ENCODE data around the gene TTBK2.

TTBK2 gene

DNA sequence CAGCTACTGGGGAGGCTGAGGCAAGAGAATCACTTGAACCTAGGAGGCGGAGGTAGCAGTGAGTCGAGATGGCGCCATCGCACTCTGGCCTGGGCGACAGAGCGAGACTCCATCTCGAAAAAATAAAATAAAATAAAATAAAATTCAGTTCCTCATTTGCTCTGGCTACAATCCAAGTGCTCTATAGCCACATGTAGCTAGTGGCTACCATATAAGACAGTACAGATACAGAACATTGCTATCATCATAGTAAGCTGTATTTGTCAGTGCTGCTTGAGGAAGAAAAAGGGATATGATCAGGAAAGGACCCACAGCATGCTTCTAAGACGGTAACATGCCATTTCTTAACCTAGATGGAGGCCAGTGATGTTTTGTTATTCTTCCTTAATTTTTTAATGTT, 95.0 kb downstream of the TTBK2 start:
- no peak overlapping the region for H3K4me3 ChIP-seq (ENCODE audit: low read length)
- no peak for TF ChIP-seq ZNF274 (IDR thresholded peaks at IDR 0.05; ENCODE audit: low read depth, low read length)

DNA sequence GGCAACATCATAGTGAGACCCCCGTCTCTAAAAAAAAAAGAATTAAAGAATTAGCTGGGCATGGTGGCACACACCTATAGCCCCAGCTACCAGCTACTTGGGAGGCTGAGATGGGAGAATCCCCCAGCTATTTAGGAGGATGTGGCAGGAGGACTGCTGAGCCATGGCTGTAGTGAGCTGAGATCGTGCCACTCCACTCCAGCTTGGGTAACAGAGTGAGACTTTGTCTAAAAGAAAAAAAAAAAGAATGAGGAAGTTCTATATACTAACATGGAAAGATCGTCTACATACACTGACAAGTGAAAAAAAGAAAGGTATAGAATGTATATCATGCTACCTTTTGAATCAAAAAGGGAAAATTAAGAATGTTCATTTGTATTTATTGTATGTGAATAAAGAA, 99.8 kb downstream of the TTBK2 start:
- TF ChIP-seq ZNF274 (IDR thresholded peaks at IDR 0.05; ENCODE audit: low read depth, low read length) = no peak
- H3K4me3 ChIP-seq (ENCODE audit: low read length) = no peak overlapping the region

DNA sequence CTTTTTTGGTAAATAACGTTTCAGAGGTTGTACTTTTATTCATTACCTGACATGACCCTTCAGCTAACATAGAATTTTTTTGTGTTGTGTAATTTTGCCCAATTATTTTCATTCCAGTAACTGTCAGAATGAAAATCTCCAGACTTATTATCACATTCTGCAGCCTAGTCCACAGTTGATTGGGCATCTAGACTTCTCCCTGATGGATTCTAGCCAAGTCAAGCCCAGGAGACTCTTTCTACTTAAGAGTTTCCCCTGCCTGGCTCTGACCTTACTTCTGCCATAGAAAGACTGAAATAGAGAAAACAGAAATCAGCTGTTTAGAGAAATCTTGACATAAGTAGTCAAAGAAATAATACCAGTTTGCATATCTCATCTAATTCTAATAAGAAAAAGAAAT, 100.8 kb downstream of the TTBK2 start:
- no peak overlapping the region for H3K4me3 ChIP-seq (ENCODE audit: low read length)
- TF ChIP-seq ZNF274 (IDR thresholded peaks at IDR 0.05; ENCODE audit: low read depth, low read length) = no peak

DNA sequence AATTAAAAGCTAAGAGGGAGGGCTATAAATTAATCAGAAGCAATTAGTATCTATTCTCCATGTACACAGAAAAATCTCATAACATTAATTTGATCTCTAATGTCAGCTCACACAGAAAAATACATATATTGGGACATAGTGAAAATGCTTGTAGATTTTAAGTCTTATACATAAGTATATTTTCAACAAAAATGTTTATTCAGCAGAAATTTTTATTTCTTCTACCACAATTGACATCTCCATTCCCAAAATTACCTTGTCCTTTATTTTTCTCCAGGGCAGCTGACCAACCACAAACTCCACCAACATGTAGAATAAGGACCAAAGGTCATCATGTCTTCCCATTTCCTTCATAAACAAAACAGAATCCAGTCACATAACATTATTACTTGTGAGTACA, 109.1 kb downstream of the TTBK2 start:
- no peak overlapping the region for H3K4me3 ChIP-seq (ENCODE audit: low read length)
- TF ChIP-seq ZNF274 (IDR thresholded peaks at IDR 0.05; ENCODE audit: low read depth, low read length) = no peak

DNA sequence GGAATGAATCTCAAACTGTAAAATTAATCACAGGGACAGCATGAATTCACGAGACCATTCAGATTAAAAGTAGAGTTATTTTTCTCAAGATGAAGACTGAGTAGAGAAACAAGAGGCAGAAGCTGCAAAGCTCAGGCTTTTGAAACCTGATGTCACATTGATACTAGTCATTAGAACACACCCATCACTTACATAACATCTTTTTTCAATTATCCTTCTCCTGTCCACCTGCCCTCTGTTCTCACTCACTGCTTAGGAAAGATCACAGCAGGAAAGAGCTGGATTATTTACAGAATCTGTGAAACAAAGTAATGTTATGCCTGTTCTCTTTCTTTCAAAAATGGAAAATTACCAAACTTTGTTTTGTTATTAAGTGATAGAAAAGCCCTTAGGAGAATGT, 111.7 kb downstream of the TTBK2 start:
- no peak overlapping the region for H3K4me3 ChIP-seq (ENCODE audit: low read length)
- no peak for TF ChIP-seq ZNF274 (IDR thresholded peaks at IDR 0.05; ENCODE audit: low read depth, low read length)

DNA sequence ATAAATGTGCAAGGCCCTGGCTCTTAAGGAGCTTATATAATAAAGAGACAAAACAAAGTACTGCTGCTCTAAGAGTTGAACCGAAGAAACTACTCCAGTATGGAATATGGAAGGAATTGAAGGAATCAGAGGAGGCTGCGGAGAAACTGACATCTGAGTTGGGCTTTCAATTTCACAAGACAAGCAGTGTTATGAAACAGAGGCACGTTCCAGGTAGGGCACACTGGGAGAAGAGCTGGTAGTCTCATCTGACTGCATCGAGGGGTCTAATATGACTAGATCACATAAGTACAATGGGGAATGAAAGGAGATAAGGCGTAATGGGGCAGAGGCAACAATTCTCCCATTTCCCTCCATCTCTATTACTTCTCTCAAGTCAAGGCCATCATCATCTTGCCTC, 115.3 kb downstream of the TTBK2 start:
- H3K4me3 ChIP-seq (ENCODE audit: low read length) = no peak overlapping the region
- TF ChIP-seq ZNF274 (IDR thresholded peaks at IDR 0.05; ENCODE audit: low read depth, low read length) = no peak

DNA sequence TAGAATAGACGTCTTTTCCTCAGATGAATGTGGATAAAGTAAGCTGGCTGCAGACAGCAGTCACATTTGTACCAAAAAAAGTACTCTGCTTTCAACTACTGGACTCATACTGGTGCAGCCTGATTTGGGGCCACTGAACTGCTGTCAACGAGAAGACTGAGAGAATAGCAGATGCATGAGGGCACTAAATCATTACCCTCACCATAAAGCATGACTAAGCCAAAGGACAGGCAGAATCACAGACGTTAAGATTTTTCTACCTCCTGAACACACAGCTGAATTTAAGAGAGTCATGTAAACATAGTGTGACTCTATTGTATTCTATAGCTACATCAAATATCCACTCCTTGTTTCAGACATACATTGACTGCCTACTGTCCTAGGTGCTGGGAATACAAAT, 115.8 kb downstream of the TTBK2 start:
- H3K4me3 ChIP-seq (ENCODE audit: low read length) = no peak overlapping the region
- no peak for TF ChIP-seq ZNF274 (IDR thresholded peaks at IDR 0.05; ENCODE audit: low read depth, low read length)

DNA sequence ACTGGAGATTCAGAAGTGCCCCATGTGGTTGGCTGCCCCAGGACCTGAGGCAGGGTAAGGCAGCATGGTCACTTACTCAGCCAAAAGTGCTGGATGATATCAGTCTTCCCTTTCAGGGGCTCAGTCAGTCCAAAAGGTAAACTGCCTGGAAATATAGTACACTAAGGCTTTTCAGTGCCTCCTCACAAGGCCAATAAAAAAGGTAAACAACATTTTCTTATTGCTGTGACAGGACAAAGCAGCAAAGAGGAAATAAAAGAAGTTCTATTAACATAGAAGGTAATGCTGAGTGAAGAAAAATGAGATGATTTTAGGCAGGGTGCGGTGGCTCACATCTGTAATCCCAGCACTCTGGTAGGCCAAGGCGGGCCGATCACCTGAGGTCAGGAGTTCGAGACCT, 117.1 kb downstream of the TTBK2 start:
- no peak overlapping the region for H3K4me3 ChIP-seq (ENCODE audit: low read length)
- no peak for TF ChIP-seq ZNF274 (IDR thresholded peaks at IDR 0.05; ENCODE audit: low read depth, low read length)

DNA sequence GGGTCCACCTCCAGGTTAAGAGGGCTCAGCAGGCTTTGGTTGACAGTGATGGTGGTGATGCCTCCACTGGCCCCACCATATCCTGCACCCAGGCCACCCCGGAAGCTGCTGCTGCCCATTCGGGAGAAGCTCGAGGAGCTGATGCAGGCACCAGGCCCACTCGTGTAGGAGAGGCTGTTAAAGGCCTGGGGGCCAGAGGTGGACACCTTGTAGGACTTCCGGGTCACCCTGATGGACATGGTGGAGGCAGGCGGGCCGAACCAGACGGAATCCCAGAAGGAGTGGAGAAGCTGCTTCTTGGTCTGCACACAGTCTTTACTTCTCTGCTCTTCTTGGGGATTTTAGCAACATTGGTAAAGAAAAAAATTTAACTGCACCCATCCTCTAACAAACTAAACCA, 118.4 kb downstream of the TTBK2 start:
- H3K4me3 ChIP-seq (ENCODE audit: low read length) = no peak overlapping the region
- no peak for TF ChIP-seq ZNF274 (IDR thresholded peaks at IDR 0.05; ENCODE audit: low read depth, low read length)

DNA sequence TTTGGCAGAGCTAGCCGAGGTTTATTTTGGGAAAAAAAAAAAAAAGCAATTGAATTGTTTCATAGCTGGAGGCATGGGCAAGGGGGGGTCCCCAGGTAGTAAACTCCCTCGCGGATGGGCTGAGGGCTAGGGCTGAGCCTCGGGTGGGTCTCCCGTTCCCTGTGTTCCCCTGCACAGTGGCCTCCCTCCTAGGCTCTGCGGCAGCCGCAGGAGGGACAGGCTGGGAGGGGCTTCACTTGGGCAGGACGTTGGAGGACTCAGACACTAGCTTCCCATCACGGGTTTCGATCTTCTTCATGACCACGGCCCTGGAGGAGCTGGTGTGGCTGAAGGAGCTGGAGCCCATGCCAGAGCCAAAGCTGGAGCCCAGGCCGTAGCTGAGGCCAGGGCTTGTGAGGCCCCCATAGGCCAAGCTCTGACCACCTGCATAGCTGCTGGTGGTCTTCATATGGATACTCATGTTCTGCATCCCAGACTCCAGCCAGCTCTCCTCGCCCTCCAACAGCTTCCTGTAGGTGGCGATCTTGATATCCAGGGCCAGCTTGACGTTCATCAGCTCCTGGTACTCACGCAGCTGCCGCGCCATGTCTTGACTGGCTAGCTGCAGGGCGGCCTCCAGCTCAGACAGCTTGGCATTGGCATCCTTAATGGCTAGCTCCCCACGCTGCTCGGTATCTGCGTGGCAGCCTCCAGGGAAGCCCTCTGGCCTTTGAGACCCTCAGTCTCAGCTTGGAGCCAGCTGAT, 119.7 kb downstream of the TTBK2 start:
- no peak for TF ChIP-seq ZNF274 (IDR thresholded peaks at IDR 0.05; ENCODE audit: low read depth, low read length)
- H3K4me3 ChIP-seq (ENCODE audit: low read length) = no peak overlapping the region

DNA sequence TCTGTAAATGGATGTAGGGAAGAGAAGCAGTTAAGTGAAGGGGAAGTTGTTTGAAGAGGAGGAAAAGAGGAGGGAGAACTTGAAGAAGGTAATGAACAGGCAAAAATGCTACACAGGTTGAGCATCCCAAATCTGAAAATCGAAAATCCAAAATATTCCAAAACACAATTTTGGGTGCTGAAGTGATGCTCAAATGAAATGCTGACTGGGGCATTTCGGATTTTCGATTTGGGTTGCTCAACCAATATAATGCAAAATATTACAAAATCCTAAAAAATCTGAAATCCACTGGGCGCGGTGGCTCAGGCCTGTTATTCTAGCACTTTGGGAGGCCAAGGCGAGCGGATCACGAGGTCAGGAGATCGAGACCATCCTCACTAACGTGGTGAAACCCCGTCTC, 121.8 kb downstream of the TTBK2 start:
- H3K4me3 ChIP-seq (ENCODE audit: low read length) = no peak overlapping the region
- TF ChIP-seq ZNF274 (IDR thresholded peaks at IDR 0.05; ENCODE audit: low read depth, low read length) = no peak

DNA sequence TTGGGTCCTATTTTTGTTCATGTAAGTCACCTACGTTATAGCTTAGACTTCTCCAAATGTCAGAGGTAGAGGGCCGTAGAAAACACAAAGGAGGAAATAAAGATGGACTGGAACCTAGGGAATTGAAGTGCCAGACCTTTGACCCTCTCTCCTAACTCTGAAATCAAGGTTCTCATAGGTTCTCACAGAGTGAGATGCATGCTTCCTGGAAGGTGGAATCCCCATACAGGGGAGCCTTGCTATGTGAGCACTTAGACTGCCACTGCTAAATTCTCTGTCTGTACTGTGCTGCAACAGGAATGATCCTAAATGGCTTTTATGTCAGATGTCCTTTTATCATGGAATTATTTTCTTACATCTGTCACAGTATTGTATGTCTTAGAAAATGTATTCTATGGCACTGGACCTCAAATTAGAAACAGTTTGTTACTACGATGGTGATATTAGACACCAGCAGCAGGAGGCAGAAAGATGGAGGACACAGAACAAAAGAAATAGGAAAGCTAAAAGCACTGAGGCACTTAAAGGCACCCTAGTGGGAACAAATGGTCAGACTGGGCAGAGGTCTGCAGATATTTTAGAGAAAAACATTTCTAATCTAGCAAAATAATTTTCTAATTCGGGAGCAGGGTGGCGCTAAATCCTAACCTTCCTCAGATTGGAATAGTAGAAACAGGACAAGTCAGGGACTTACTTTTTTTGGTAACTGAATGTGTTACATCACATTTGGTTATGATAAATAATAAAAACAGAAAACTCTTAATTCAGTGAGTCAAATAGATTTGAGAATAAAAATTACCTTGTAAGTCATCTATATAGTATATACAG, 123.4 kb downstream of the TTBK2 start:
- no peak overlapping the region for H3K4me3 ChIP-seq (ENCODE audit: low read length)
- no peak for TF ChIP-seq ZNF274 (IDR thresholded peaks at IDR 0.05; ENCODE audit: low read depth, low read length)

DNA sequence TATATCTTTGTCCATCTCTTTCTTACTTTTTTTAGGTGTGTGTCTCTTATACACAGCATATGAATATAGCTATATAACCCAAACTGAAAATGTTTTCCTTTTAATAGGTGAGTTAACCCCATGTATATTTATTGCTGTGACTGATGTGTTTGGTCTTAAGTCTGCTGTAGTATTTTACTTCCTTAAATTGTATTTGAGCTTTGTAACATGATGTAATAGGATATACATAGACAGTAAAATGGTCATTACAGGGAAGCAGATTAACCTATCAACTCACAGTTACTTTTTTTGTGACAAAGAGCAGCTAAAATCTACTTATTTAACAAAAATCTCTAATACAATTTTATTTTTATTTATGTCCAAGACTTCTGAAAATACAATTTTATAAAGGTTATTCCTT, 131.9 kb downstream of the TTBK2 start:
- H3K4me3 ChIP-seq (ENCODE audit: low read length) = no peak overlapping the region
- TF ChIP-seq ZNF274 (IDR thresholded peaks at IDR 0.05; ENCODE audit: low read depth, low read length) = no peak

DNA sequence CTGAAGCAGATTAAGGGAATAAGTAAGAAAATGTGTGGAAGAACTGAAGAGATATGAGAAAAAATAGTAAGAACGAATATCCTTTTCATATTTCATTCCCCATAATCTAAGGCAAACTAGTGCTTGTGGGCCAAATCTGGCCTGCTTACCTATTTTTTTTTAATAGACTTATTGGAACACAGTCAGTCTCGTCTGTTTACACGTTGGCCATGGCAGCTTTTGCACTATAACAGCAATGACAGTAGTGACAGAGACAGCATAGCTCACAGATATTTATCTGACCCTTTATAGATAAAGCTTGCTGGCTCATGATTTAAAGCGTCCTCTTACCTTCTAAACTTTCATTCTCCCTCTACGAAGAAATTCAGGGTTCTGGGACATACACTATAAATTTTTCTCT, 133.6 kb downstream of the TTBK2 start:
- H3K4me3 ChIP-seq (ENCODE audit: low read length) = no peak overlapping the region
- TF ChIP-seq ZNF274 (IDR thresholded peaks at IDR 0.05; ENCODE audit: low read depth, low read length) = no peak

DNA sequence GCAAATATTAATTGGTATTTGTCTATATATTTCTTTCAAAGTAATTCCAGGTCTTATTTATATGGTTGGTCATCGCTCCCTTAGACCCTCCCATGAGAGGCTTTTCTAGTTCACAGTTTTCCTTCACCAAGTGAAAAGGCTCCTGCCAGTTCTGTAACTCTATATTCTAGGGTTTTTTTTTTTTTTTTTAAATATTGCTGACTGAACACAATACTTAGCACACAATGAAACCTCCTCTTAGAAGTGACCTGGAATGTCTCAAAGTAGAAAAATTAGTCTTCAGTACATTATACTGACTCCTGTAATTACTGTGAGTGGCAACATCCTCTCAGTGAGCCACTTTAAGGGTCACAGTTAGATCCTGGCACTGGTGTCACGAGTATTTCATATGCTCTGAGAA, 135.0 kb downstream of the TTBK2 start:
- TF ChIP-seq ZNF274 (IDR thresholded peaks at IDR 0.05; ENCODE audit: low read depth, low read length) = no peak
- no peak overlapping the region for H3K4me3 ChIP-seq (ENCODE audit: low read length)

Data from GM08714 (cell line).